Spleen (tissue), 11 donors: Measurements from ENCODE around the gene SDK2. TPM values are rescaled to one million over a fixed set of nuclear protein-coding genes. Genes with fewer than 3 reads are reported as not detected.
A peak's percentile ranks its signal among the peaks of the same experiment; 100 is the strongest.

Experiments used
- DNase-seq: peaks from one replicate; pipeline ENCODE4 v3.0.0-alpha.2; 2020
- H3K27ac ChIP-seq, 8 donors: fragments of 200-600 bp; sonication (generic) in 7 of 8; 1 replicate in 4 of 8; 2 replicates in 4 of 8; pipeline versions ENCODE4 v1.5.0 to v1.8.0; 2016 to 2021; ENCODE audit warnings: inconsistent platforms in 4 of 8, mild to moderate bottlenecking in 4 of 8, moderate library complexity in 1 of 8
- H3K27me3 ChIP-seq, 7 donors: fragments of 200-600 bp; sonication (generic) in 6 of 7; replicated peaks in 1 of 7; 1 replicate in 4 of 7; 2 replicates in 3 of 7; pipeline versions ENCODE4 v1.5.0 to v1.8.0; 2016 to 2021; ENCODE audit warnings: inconsistent platforms in 3 of 7, mild to moderate bottlenecking in 1 of 7
- H3K36me3 ChIP-seq, 6 donors: fragments of 200-600 bp; sonication (generic) in 5 of 6; 1 replicate in 4 of 6; 2 replicates in 2 of 6; pipeline versions ENCODE4 v1.5.0 to v1.8.0; 2016 to 2021; ENCODE audit warnings: inconsistent platforms in 2 of 6
- H3K4me1 ChIP-seq, 6 donors: fragments of 200-600 bp; sonication (generic) in 5 of 6; 1 replicate in 3 of 6; 2 replicates in 3 of 6; pipeline versions ENCODE4 v1.5.0 to v1.8.0; 2016 to 2021; ENCODE audit warnings: inconsistent platforms in 3 of 6
- H3K4me3 ChIP-seq, 8 donors: fragments of 200-600 bp; sonication (generic) in 7 of 8; 1 replicate in 4 of 8; 2 replicates in 4 of 8; pipeline versions ENCODE4 v1.5.0 to v1.8.0; 2016 to 2021; ENCODE audit warnings: inconsistent platforms in 4 of 8, mild to moderate bottlenecking in 4 of 8, moderate library complexity in 2 of 8
- H3K9me3 ChIP-seq, 8 donors: fragments of 200-600 bp; sonication (generic) in 7 of 8; 1 replicate in 4 of 8; 2 replicates in 4 of 8; pipeline versions ENCODE4 v1.5.0 to v1.8.0; 2016 to 2021; ENCODE audit warnings: inconsistent platforms in 4 of 8
- CTCF ChIP-seq, 11 experiments: fragments of 200-600 bp in 7 of 11; fragments of 450-650 bp in 4 of 11; sonication (generic) in 4 of 11; IDR thresholded peaks in 8 of 11; conservative IDR thresholded peaks in 3 of 11; 1 replicate in 7 of 11; 2 replicates in 4 of 11; pipeline versions ENCODE4 v1.4.0 to v1.8.0; 2016 to 2021; ENCODE audit warnings: antibody characterized with exemption in 11 of 11, inconsistent platforms in 4 of 11, mild to moderate bottlenecking in 1 of 11
- POLR2A ChIP-seq, 3 donors: fragments of 450-650 bp; IDR thresholded peaks; one replicate each; pipeline ENCODE4 v1.5.1; 2017; ENCODE audit warnings: antibody characterized with exemption in 3 of 3, mild to moderate bottlenecking in 1 of 3
- POLR2AphosphoS5 ChIP-seq, 3 donors: sonication (generic); formaldehyde crosslinking; IDR thresholded peaks; one replicate each; pipeline ENCODE4 v1.5.1; 2017; ENCODE audit warnings: antibody characterized with exemption in 3 of 3
- WGBS, 5 donors: extraction: QIAGEN DNeasy Blood & Tissue Kit in 3 of 5; methylation state at CpG; one replicate each; pipeline versions ENCODE4 v1.1.5 to v1.1.7; 2013 to 2018; 5-methylcytosine and 5-hydroxymethylcytosine counted together
- intact Hi-C: fragments of 100-400 bp; cut with DNase I; formaldehyde crosslinking; loops from one replicate; pipeline ENCODE4 v1.15.0; 2023; ENCODE audit warnings: low total_unique reads
- polyA plus RNA-seq, 3 donors: library from polyadenylated mRNA; stranded (reverse); fragments of 200-250 nt; gene quantifications; one replicate each; pipeline ENCODE4 v1.2.1, GENCODE V29; 2013
- total RNA-seq, 7 donors: library from RNA; depleted of rRNA in 3 of 7; stranded (reverse); fragments of >200 nt in 3 of 7; fragmentation: NEBNext Ultra II Directional in 4 of 7; extraction: Animal tissue kit (Norgen Biotek cat#: 25700) in 4 of 7; gene quantifications; one replicate each; pipeline versions ENCODE4 v1.1.0 to v1.2.1, GENCODE V29; 2016 to 2021
- donor health status: healthy with polysubstance abuse.
- donor health status: DM: no; HTN: no; CAD: no; lungs with moderate emphysema.
- donor health status: DM: no; HTN: no; CAD: no.
- donor health status: Bipolar disorder and iron deficiency.
- donor health status: healthy.
- donor health status: DM: no; HTN: no; CAD: no.
- donor health status: DM: yes; HTN: yes; CAD: no.

The SDK2 gene
- total and polyA plus RNA-seq, 10 donors, result 0.86 to 16.5 (median 9.7) TPM

- Histone ChIP-seq H3K9me3 (no peaks in the 10 kb centered on the region), H3K4me1 (peaks cover 21 to 91% (median 56%) of the 10 kb centered on the region in 6 donors), H3K36me3 (no peaks in the 10 kb centered on the region), H3K27me3 (peaks cover 0 to 22% (median 0%) of the 10 kb centered on the region in 7 donors), H3K4me3 (peak overlapping the region in 2 of 8 donors; percentile 28 to 56), H3K27ac (peak overlapping the region; percentile 32 to 95 (median 86))
- no peak for DNase-seq
- intact Hi-C loops, result no loop called here
- TF ChIP-seq POLR2AphosphoS5 (IDR thresholded peaks at IDR 0.05) (no peak), POLR2A (IDR thresholded peaks at IDR 0.05) (no peak), CTCF (IDR thresholded peaks at IDR 0.05 in 8 of 11, conservative IDR thresholded peaks at IDR 0.05 in 3 of 11) (no peak)
- WGBS, 5 donors, result 59 to 77% (median 64%) methylated on average over 11 of the region's 11 CpGs
Observed at GRCh38 chr17:73305845-73306836, 338.1 kb downstream of the SDK2 start.

- peak; percentile 84 for DNase-seq
- TF ChIP-seq POLR2AphosphoS5 (IDR thresholded peaks at IDR 0.05) (peak; percentile 74 to 88 (median 84)), CTCF (IDR thresholded peaks at IDR 0.05 in 8 of 11, conservative IDR thresholded peaks at IDR 0.05 in 3 of 11) (peak in 7 of 11 experiments; percentile 20 to 50 (median 38)), POLR2A (IDR thresholded peaks at IDR 0.05) (no peak)
- H3K9me3 ChIP-seq, result no peaks in the 10 kb centered on the region
- H3K27me3 ChIP-seq, result peaks cover 0 to 22% (median 0%) of the 10 kb centered on the region in 7 donors
- H3K36me3 ChIP-seq, result no peaks in the 10 kb centered on the region
- H3K27ac ChIP-seq, result peak overlapping the region; percentile 32 to 95 (median 86)
- intact Hi-C loops, result no loop called here
- peak overlapping the region in 3 of 8 donors; percentile 16 to 56 (median 28) for H3K4me3 ChIP-seq
- H3K4me1 ChIP-seq, result peaks cover 19 to 92% (median 52%) of the 10 kb centered on the region in 6 donors
- WGBS, 5 donors, result 26 to 39% (median 29%) methylated on average over 10 to 16 of the region's 16 CpGs
Observed at GRCh38 chr17:73304971-73305812, 339.1 kb downstream of the SDK2 start.

GRCh38 chr17:73304438-73304837 is 339.8 kb downstream of the SDK2 start:
- H3K4me1 ChIP-seq, result peaks cover 13 to 92% (median 48%) of the 10 kb centered on the region in 6 donors
- WGBS, 5 donors, result 45 to 77% (median 73%) methylated on average over 7 to 8 of the region's 8 CpGs

More at GRCh38 chr17:73304438-73304837, 339.8 kb downstream of the SDK2 start:
- H3K36me3 ChIP-seq, result no peaks in the 10 kb centered on the region
- peak overlapping the region in 7 of 8 donors; percentile 59 to 95 (median 91) for H3K27ac ChIP-seq
- intact Hi-C loops, result no loop called here
- peak overlapping the region in 2 of 8 donors; percentile 28 to 56 for H3K4me3 ChIP-seq
- H3K9me3 ChIP-seq, result no peaks in the 10 kb centered on the region
- no peak for DNase-seq
- TF ChIP-seq CTCF (IDR thresholded peaks at IDR 0.05 in 8 of 11, conservative IDR thresholded peaks at IDR 0.05 in 3 of 11) (no peak), POLR2AphosphoS5 (IDR thresholded peaks at IDR 0.05) (no peak), POLR2A (IDR thresholded peaks at IDR 0.05) (no peak)
- H3K27me3 ChIP-seq, result peaks cover 0 to 17% (median 0%) of the 10 kb centered on the region in 7 donors
